Testis (tissue), 2 donors: ENCODE data around the gene CCDC106.

Source experiments
- POLR2A ChIP-seq: fragments of 450-650 bp; IDR thresholded peaks from one replicate; pipeline ENCODE4 v1.6.1; 2017; ENCODE audit warnings: antibody characterized with exemption, mild to moderate bottlenecking, moderate library complexity
- TF ChIP-seq, protein P1 (sequence below), 3 experiments: fragments of 450-650 bp in 2 of 3; fragments of 200-600 bp in 1 of 3; sonication (generic) in 1 of 3; IDR thresholded peaks; one replicate each; pipeline ENCODE4 v1.5.1; 2016 to 2019; ENCODE audit warnings: antibody characterized with exemption in 3 of 3, mild to moderate bottlenecking in 2 of 3, moderate library complexity in 1 of 3

- no peak for TF ChIP-seq POLR2A
- TF ChIP-seq, protein P1, sequence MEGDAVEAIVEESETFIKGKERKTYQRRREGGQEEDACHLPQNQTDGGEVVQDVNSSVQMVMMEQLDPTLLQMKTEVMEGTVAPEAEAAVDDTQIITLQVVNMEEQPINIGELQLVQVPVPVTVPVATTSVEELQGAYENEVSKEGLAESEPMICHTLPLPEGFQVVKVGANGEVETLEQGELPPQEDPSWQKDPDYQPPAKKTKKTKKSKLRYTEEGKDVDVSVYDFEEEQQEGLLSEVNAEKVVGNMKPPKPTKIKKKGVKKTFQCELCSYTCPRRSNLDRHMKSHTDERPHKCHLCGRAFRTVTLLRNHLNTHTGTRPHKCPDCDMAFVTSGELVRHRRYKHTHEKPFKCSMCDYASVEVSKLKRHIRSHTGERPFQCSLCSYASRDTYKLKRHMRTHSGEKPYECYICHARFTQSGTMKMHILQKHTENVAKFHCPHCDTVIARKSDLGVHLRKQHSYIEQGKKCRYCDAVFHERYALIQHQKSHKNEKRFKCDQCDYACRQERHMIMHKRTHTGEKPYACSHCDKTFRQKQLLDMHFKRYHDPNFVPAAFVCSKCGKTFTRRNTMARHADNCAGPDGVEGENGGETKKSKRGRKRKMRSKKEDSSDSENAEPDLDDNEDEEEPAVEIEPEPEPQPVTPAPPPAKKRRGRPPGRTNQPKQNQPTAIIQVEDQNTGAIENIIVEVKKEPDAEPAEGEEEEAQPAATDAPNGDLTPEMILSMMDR (IDR thresholded peaks at IDR 0.05): no peak
These were observed 6.4 kb downstream of the CCDC106 start for GRCh38 chr19:55654323-55654867.
